HG02938 (cell line): ENCODE data around the gene MCIDAS.

Experiments used
- ATAC-seq: cut with Tn5 transposase; IDR thresholded peaks from one replicate; pipeline ENCODE4 v1.9.1; 2021; ENCODE audit warnings: mild to moderate bottlenecking, moderate library complexity; ENCODE audit not compliant: unreplicated experiment

MCIDAS gene

GRCh38 chr5:55226934-55227663 lies at the start of gene MCIDAS:
Gene MCIDAS (minus strand): TSS chr5:55227315. CDS start chr5:55227138, 177 bp downstream.
- ATAC-seq = peak; percentile 22

DNA sequence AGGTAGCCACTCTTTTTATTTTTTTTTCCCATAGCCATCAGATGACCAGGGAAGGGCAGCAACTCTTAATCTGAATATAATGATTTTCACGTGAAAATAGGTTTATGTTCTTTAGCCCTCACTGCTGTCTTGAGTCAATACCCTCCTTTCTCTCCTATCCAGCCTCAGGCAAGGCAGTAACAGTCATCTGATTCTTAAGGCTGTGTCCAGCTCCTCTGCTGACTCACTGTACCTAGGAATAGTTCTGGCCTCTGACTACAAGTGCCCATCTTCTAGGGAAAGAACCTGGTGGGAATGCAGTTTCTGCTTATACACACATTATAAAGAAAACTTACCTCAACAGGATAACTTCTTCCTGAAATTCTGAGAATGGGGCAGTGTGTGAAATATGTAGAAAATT lies 49.7 kb upstream of the MCIDAS start:
- no peak for ATAC-seq

- ATAC-seq = no peak
Observed at GRCh38 chr5:55258339-55258738, 31.2 kb upstream of the MCIDAS start.

GRCh38 chr5:55254802-55255201 lies 27.7 kb upstream of the MCIDAS start:
- ATAC-seq = no peak

GRCh38 chr5:55250064-55250463 lies 22.9 kb upstream of the MCIDAS start:
- no peak for ATAC-seq

DNA sequence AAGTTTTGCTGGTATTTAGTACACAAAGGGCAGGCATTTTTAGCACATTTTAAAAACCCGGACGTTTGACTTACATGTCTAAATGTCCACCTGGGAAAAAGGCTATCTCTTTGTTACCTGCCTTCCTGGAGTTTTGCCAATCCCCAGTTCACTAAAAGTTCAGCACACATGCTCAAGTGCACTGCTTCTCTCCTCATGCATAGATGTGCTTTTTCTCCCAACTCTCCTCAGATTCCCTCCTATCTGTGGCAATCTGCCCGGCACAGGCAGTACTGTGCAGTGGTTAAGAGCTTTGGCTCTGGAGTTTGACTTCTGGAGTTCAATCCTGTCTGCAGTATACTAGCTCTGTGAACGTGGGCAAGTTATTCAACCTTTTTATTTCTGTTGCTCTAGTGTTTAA lies 14.6 kb upstream of the MCIDAS start:
- ATAC-seq = no peak

GRCh38 chr5:55236800-55237199 lies 9.7 kb upstream of the MCIDAS start:
- no peak for ATAC-seq

- no peak for ATAC-seq
Observed at GRCh38 chr5:55234121-55234700, 7.1 kb upstream of the MCIDAS start.

GRCh38 chr5:55232985-55233928 lies 6.1 kb upstream of the MCIDAS start, which contains the start of gene CCNO:
Gene CCNO (minus strand): TSS chr5:55233608. CDS start chr5:55233523, 85 bp downstream.
- peak; percentile 47 for ATAC-seq

DNA sequence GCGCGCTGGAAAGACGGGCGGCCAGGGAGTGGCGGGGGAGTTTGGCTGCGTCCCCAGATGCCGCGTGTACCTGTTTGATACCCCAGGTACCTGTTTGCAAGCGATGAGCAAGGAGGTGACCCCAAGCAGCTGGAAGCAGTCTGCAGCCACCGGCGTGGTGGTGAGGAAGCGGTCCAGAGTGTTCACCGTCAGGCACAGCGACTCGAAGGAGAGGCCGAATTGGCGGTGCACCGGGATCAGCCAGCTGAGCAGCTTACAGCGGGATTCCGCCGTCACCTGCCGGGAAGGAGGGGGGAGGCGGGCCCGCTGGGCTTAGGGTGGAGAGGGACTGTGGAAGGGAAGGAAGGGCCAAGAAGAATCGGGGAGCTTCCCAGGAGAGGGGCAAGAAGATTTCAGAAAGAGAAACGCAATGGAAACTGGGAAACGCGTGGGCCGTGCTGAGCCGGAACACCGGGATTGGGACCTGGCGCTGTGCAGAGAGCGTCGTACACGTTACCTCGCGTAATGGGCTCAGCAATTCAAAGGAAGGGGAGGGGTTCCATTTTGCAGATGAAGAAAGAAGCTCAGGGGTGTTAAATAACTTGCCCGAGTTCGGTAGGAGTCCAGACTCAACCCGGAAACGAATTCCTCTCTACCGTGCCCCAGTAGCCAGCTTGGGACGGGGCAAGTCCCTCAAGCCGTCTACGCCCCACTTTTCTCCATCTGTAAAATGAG lies 5.3 kb upstream of the MCIDAS start:
- no peak for ATAC-seq

DNA sequence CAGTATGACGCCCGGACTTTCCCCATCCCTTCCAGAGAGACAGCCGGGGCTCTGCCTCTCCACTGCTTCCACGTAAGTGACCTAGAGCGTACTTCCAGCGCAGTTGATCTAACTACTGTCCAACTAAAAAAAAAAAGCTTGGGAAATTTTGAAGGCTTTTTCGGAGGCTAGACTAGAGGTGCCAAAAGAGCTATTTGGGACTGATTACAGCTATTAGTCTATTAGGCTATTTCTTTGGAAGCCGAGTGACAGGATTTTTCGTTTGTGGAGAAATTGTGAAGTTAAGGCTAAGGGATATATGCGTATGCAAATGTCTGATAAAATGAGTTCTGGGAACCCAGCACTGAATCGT lies 4.8 kb upstream of the MCIDAS start:
- ATAC-seq = no peak

- ATAC-seq = no peak
Observed at GRCh38 chr5:55231029-55231918, 4.2 kb upstream of the MCIDAS start.

GRCh38 chr5:55230086-55230629 lies 3.0 kb upstream of the MCIDAS start:
- ATAC-seq = no peak

GRCh38 chr5:55227664-55228430 lies 732 bp upstream of the MCIDAS start:
- no peak for ATAC-seq

DNA sequence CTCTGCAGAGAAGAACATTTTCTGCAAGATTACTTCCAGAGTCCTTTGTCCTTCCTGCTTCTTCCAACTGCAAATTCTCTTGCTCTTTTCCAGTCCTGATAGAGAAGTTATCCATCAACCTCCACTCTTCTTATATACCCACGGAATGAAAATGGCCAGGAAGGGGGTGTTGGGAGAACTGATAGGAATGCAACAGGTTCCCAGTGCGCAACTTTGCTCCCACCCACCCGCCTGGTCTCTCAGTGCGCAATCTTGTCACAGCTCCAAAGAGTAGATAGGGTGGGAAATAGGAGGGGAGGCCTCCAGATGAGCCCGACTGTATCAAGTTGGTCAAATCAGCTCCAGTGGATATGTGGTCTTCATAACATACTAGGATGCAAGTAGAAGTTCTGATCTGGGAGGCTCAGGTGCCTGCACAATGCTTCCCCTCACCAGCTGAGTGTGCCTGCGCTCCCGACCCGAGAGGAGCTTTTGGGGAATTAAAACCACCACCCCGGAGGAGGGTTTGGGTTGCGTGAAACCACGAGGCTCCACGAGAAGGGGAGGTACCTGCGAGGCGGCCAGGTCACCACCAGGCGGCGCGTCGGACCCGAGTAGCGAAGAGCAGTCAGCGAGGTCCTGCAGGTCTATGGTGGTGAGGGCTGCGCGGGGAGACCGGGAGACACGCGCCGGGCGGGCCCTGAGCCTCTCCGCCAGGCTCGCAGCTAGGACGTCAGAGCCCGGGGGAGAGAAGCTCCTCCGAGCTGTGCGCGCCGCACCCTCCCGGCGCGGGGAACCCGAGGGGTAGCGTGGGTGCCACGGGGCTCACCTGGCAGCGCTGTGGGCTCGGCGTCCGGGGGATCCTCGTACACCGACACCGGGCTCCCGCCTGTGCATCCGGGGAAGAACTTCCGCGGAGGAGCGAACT lies 835 bp downstream of the MCIDAS start:
- peak; percentile 44 for ATAC-seq

DNA sequence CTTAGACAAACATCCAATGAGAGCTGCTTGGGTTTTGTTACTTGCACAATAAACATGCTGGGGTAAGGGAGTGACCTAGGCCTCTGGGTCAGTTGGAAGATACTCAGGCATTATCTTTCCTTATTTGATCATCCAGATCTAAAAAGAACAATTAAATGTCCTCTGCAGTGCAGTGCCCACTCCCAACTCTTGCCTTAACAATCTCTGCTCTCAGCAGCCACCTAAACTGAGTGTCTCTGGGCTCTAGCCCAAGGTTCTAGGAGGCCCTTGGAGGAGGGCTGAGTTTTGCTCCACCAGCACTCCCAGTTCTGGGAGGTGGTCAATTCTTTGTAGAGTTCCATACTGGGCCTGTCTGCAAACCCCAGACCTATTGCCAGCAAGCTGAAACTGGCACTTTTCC lies 1.8 kb downstream of the MCIDAS start:
- ATAC-seq = no peak

GRCh38 chr5:55223812-55224240 lies 3.3 kb downstream of the MCIDAS start:
- ATAC-seq = no peak
